Measurements from ENCODE around the gene SLC25A10.
"Not testable (repeated sequence)": the region's sequence is repeated elsewhere in the genome, so short reads cannot be mapped to it uniquely, and the experiment has no call there.

The SLC25A10 gene

GRCh38 chr17:81720267-81721071, 8.4 kb downstream of the SLC25A10 start:
- DNase-seq (ENCODE audit: low read depth in 3 of 3): no peak

DNA sequence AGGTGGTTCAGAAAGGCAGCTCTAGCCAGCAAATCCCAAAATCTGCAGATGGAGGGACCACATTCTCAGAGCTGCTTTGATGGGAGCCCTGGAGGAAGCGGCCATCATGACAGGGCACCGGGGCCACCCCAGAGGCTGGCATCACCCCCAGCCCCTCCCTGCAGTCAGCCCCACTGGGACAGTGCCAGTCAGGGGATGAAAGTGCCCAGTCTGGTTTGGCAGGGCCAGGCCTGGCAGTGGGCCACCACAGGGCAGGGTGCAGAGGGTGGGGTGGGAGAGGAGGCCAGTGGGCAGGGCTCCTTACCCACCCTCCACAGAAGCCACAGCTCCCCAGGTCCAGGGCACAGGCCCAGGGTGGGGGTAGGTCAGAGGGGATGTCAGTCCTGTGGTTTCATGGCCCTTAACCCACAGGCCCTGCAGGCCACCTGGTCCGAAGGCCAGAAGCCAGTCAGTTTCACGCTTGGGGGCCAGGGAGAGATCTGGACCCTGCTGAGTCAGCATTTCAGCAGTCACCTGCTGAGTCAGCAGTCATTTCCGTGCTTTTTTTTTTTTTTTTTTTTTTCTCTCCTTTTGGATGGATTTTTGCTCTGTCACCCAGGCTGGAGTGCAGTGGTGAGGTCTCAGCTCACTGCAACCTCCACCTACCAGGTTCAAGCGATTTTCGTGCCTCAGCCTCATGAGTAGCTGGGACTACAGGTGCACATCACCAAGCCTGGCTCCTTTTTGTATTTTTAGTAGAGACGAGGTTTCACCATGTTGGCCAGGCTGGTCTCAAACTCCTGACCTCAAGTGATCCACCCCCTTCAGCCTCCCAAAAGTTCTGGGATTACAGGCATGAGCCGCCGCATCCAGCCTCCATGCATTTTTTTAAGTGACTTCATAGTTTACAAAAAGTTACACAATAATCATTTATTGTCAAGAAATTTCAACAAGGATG, 10.4 kb downstream of the SLC25A10 start:
- no peak for DNase-seq (ENCODE audit: low read depth in 3 of 3)

DNA sequence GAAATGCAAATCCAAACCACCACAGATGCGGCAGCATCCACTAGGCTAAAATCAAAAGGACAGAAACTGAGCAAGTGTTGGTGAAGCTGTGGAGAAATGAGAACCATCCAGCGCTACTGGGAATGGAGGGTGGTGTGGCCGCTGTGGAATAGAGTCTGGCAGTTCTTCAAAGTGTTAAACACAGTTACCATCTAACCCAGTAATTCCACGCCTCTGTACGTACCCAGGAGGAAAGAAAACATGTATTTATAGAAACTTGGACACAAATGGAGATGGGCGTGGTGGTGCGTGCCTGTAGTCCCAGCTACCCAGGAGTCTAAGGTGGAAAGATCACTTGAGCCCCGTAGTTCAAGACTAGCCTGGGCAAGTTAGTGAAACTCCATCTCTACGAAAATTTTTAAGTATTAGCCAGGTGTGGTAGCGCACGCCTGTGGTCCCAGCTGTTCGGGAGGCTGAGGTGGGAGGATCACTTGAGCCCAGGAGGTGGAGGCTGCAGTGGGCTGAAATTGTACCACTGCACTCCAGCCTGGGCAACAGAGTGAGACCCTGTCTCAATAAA, 11.6 kb downstream of the SLC25A10 start:
- no peak for DNase-seq (ENCODE audit: low read depth in 3 of 3)

DNA sequence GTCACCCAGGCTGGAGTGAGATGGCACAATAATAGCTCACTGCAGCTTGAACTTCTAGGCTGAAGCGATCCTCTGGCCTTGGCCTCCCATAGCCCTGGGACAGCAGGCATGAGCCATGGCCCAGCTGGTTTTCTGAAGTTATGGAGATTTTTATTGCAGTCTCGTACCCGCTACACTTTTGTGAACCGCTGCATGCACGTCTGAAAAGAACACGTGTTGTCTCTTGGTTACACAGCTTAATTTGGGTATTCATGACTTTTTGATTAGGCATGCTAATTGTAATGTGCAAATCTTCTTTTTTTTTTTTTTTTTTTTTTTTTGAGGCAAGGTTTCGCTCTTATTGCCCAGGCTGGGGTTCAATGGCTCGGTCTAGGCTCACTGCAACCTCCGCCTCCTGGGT, 13.4 kb downstream of the SLC25A10 start:
- DNase-seq (ENCODE audit: low read depth in 3 of 3): no peak

- no peak for DNase-seq (ENCODE audit: low read depth in 3 of 3)
Measured at GRCh38 chr17:81726004-81726403, 13.9 kb downstream of the SLC25A10 start.

DNA sequence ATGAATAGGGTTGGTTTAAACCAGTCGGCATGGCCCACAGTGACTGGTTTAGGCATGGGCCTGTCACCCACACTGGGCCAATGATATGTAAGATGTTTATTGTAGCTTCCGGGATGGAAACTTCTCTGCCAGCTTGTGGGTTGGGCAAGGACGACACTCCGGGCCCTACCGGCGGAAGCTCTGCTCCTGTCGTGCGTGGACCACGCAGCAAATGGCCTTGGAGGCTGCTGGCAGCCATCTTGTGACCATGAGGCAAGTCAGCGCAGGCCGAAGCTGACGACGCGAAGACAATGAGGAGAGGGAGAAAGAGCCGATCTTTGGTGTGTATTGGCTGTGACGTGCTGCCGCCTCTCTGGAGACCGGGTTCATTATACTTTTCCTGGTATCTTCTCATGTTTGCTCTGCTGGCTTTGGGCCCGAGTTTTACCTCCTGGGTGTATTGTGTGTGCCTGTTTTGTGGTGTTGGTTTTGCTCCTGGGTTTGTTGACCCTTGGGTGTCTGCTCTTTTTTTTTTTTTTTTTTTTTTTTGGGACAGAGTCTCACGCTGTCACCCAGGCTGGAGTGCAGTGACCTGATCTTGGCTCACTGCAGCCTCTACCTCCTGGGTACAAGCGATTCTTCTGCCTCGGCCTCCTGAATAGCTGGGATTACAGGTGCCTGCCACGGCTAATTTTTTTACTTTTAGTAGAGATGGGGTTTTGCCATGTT, 15.4 kb downstream of the SLC25A10 start:
- DNase-seq (ENCODE audit: low read depth in 3 of 3): no peak

DNA sequence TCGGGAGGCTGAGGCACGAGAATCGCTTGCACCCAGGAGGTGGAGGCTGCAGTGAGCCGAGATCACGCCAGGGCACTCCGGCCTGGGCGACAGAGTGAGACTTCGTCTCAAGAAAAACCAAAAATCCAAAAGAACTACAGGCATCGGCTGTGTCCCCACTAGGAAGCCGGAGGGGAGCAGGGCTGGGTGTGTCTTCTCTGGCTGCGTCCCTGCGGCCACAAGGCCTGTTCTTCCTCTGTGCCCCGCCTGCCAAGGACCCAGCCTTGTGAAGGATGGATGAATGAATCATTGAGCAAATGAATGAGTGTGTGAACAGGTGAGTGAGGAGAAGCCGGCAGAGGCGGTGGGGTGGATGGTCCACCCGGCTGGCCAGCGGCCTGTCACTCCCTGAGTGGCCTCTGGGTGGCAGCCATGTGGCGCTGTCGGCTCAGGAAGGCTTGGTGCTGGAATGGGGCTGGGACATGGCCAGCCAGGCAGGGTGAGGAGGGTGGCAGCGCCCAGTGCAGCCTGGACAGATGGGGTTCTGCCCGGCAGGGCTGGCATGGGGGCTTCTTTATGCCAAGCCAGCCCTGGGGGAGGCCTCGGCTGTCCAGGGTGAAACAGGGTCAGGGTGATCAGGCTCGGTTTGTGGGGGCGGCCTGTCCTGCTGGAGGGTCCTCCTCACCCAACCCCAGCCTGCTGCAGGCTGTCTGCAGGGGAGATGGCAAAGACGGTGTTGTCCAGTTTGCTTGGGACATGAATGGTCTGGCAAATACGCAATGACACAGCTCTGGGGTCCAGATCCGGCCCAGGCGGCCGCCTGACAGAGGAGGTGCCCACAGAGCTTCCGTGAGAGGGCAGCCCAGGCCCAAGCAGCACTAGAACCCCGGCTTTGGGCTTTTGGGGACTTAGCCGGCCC, 21.7 kb downstream of the SLC25A10 start:
- peak in 2 of 3 experiments; percentile 49 to 69 for DNase-seq (ENCODE audit: low read depth in 3 of 3)

DNA sequence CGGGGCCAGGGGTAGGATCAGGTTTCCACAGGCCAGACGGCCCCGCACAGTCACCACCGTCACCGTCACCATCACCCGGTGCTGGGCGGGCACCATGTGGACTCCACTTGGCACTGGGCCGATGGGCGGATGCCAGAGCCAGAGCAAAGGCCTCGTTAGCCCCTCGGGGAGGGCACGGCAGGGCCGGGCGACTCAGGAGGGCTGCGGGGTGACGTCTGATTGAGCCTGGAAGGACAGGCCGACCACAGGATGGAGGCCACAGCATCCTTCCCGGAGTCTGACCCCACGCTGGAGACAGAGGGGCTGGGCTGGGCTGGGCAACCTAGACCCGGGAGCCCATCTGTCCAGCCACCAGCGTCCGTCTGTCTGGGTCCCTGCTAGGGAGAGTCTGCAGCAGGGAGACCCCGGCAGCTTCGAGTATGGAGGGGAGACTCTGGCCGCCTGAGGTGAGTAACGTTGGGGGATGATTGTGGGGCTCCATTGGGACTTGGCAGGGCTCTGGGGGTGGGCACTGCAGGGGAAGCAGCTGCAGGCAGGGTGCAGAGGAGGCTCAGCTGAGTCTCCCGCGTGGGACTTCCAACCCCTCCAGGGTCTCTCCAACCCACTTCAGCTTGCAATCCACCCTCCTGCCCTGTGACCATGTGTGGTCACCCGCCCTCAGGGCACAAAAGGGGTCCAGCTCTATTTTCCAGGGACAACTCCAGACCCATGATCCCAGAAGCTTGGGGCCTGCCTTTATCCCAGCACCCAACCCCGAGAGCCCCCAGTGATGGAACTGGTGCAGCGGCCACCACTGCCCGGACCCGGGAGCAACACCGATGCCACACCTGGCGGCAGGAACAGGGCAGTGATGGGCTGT, 22.6 kb downstream of the SLC25A10 start:
- no peak for DNase-seq (ENCODE audit: low read depth in 3 of 3)

DNA sequence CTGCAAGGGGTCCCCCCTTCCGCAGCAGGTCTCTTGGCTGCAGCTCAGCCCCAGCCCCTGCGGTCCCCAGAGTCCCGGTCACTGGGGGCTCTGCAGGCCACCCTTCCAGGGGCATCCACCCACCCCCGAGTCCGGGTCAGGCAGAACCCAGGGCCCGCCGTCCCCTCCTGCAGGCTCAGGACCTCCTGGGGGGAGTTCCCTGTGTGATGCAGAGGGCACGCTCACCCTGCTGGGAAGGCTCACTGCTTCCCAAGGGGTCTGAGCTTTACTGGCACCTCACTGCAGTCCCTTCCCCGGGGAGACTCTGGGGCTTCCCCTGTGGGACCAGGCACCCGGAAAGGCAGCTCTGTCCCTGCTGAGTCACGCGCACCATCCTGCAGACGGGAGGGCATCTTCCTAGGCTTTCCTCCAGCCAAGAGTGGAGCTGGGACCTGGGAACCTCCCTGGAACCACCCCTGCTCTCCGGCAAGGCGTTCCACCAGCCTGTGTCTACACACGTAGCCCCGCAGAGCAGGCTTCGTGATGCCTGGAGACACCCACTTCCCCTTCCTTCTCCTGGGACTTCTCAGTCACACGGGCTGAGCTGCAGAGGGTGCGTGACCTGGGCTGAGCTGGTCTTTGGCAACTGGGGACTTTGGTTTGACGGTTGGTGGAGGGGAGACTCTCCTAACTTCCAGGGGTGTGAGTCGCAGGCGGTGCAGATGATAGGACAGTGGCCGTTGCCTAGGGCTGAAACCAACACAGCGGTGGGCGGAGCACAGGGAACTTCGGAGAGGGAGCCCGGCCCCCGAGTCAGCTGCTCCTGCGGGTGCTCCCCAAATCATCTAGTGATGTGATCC, 23.4 kb downstream of the SLC25A10 start:
- DNase-seq (ENCODE audit: low read depth in 3 of 3): no peak

GRCh38 chr17:81737947-81738800, 26.1 kb downstream of the SLC25A10 start:
- no peak for DNase-seq (ENCODE audit: low read depth in 3 of 3)

DNA sequence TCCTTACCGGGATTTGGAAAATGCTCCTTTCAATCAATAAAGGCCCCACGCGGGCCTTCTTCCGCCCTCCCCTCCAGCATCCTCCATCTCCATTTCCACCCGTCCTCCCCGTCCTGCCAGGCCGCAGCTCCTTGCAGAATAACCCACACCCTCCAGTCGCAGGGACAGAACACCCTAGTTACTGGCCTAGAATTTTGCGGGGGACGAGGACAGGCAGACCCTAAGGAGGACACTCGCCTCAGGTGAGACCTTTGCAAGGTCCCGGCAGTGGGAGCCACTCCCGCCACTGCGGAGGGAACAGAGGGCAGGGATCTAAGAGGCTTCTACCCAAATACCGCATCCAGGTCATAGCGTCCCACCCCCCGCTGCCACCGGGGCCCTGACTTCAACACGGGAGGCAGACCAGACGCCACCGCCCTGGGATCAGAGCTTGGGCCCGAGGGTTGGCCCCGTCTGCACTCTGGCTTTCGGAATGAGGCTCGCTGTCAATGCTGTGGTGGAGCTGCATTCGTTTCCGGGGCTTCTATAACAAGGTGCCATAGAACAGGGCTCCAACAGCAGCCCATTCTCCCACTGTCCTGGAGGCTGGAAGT, 26.8 kb downstream of the SLC25A10 start:
- no peak for DNase-seq (ENCODE audit: low read depth in 3 of 3)

GRCh38 chr17:81739593-81739992, 27.5 kb downstream of the SLC25A10 start:
- DNase-seq (ENCODE audit: low read depth in 3 of 3): not testable (repeated sequence)

GRCh38 chr17:81740395-81740961, 28.4 kb downstream of the SLC25A10 start:
- DNase-seq (ENCODE audit: low read depth in 3 of 3): no peak

DNA sequence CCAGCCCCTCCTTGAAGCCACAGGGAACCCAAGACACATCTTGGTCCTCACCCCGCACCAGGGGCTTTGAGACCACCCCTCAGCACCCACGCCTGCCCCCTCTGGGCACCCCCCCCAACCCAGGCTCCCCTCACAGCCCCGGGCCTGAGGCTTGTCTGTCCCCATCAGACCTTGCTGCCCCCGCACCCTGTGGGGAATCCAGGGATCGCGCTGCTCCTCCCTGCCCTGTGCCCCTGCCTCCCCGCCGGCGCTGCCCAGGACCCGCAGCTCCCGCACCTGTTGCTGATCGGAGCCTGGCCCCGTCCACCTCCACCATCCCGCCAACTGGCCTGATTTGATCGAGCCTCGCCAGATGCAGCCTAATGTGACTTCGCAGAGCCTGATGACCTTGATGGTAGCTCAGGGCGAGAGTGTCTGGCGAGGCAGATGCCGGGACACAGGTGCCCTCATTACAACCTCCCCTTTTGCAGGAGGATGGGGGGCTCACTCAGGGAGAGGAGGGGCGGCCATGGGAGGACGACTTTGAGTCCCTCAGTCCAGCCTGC, 29.0 kb downstream of the SLC25A10 start:
- DNase-seq (ENCODE audit: low read depth in 3 of 3): no peak

- DNase-seq (ENCODE audit: low read depth in 3 of 3): no peak
Measured at GRCh38 chr17:81741594-81742452, 29.7 kb downstream of the SLC25A10 start.
